WTC11 (cell line): Measurements from ENCODE around the gene RDH16.
"Not testable (repeated sequence)": the region's sequence is repeated elsewhere in the genome, so short reads cannot be mapped to it uniquely, and the experiment has no call there.

ENCODE experiments used
- CBFB ChIP-seq: sonication (generic); formaldehyde crosslinking; IDR thresholded peaks from 2 replicates; pipeline ENCODE4 v1.8.1; 2022; ENCODE audit warnings: mild to moderate bottlenecking, low read depth, missing genetic modification reagents
- CREM ChIP-seq: sonication (generic); formaldehyde crosslinking; IDR thresholded peaks from 2 replicates; pipeline ENCODE4 v1.8.1; 2022; ENCODE audit warnings: mild to moderate bottlenecking, missing genetic modification reagents, moderate library complexity
- TEAD4 ChIP-seq: sonication (generic); formaldehyde crosslinking; IDR thresholded peaks from 2 replicates; pipeline ENCODE4 v1.8.0; 2022; ENCODE audit warnings: mild to moderate bottlenecking, missing genetic modification reagents
- ZNF263 ChIP-seq: sonication (generic); formaldehyde crosslinking; IDR thresholded peaks from 2 replicates; pipeline ENCODE4 v1.8.1; 2022; ENCODE audit warnings: low read depth, mild to moderate bottlenecking, moderate library complexity, missing genetic modification reagents
- ZNF317 ChIP-seq: sonication (generic); formaldehyde crosslinking; IDR thresholded peaks from 2 replicates; pipeline ENCODE4 v1.8.1; 2023; ENCODE audit warnings: low read depth, mild to moderate bottlenecking, moderate library complexity, missing genetic modification reagents, borderline replicate concordance
- TF ChIP-seq, protein P1 (sequence below): fragments of 200-600 bp; IDR thresholded peaks from 2 replicates; pipeline ENCODE4 v1.8.0; 2022; ENCODE audit warnings: antibody characterized with exemption
- TF ChIP-seq, protein P2 (sequence below): sonication (generic); formaldehyde crosslinking; IDR thresholded peaks from 2 replicates; pipeline ENCODE4 v1.8.0; 2022; ENCODE audit warnings: mild to moderate bottlenecking, missing genetic modification reagents
- TF ChIP-seq, protein P3 (sequence below): sonication (generic); formaldehyde crosslinking; IDR thresholded peaks from 2 replicates; pipeline ENCODE4 v1.8.0; 2022; ENCODE audit warnings: mild to moderate bottlenecking, missing genetic modification reagents
- TF ChIP-seq, protein P4 (sequence below): sonication (generic); formaldehyde crosslinking; IDR thresholded peaks from 2 replicates; pipeline ENCODE4 v1.8.1; 2023; ENCODE audit warnings: mild to moderate bottlenecking, moderate library complexity, missing genetic modification reagents
- TF ChIP-seq, protein P5 (sequence below): sonication (generic); formaldehyde crosslinking; IDR thresholded peaks from 2 replicates; pipeline ENCODE4 v1.8.1; 2022; ENCODE audit warnings: low read depth, missing genetic modification reagents, borderline replicate concordance
- TF ChIP-seq, protein P6 (sequence below): sonication (generic); formaldehyde crosslinking; IDR thresholded peaks from 2 replicates; pipeline ENCODE4 v1.8.0; 2023; ENCODE audit warnings: missing genetic modification reagents
- TF ChIP-seq, protein P7 (sequence below): sonication (generic); formaldehyde crosslinking; IDR thresholded peaks from 2 replicates; pipeline ENCODE4 v1.8.0; 2023; ENCODE audit warnings: mild to moderate bottlenecking, missing genetic modification reagents

DNA sequence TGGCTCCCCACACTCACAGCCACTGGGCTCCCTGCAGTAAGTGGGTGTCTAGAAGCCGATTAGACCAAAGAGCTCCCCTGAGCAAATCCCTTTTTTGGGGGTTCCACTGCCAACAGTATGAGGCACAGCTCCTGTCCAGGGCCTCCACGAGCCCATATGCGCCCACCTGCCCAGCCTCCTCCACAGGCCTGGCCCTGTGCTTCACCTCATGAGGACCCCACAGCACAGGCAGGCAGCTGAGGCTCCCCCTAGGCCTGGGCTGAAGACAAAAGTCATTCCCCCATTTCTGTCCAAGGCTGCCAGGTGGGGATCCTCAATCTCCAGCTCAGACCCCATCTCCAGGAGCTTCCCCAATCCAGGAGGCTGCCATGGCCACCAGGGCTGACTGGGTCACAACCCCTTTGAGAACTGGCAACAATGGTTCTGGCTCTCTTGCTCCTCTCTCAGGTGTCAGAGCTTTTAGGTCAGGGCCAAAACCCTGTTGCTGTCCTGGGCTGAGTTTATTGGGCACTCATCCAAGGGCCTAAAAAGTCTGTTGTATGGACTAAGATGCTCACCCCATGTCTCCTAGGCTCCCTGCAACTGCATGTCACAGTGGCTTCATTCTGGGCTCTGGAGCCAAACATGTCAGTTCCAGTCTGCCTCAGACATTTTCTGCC, 25.3 kb upstream of the RDH16 start:
- TF ChIP-seq, protein P1, sequence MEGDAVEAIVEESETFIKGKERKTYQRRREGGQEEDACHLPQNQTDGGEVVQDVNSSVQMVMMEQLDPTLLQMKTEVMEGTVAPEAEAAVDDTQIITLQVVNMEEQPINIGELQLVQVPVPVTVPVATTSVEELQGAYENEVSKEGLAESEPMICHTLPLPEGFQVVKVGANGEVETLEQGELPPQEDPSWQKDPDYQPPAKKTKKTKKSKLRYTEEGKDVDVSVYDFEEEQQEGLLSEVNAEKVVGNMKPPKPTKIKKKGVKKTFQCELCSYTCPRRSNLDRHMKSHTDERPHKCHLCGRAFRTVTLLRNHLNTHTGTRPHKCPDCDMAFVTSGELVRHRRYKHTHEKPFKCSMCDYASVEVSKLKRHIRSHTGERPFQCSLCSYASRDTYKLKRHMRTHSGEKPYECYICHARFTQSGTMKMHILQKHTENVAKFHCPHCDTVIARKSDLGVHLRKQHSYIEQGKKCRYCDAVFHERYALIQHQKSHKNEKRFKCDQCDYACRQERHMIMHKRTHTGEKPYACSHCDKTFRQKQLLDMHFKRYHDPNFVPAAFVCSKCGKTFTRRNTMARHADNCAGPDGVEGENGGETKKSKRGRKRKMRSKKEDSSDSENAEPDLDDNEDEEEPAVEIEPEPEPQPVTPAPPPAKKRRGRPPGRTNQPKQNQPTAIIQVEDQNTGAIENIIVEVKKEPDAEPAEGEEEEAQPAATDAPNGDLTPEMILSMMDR, result not testable (repeated sequence)
- TF ChIP-seq, protein P2, sequence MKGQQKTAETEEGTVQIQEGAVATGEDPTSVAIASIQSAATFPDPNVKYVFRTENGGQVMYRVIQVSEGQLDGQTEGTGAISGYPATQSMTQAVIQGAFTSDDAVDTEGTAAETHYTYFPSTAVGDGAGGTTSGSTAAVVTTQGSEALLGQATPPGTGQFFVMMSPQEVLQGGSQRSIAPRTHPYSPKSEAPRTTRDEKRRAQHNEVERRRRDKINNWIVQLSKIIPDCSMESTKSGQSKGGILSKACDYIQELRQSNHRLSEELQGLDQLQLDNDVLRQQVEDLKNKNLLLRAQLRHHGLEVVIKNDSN, result not testable (repeated sequence)
- TF ChIP-seq, protein P3, sequence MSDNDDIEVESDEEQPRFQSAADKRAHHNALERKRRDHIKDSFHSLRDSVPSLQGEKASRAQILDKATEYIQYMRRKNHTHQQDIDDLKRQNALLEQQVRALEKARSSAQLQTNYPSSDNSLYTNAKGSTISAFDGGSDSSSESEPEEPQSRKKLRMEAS, result not testable (repeated sequence)
- TF ChIP-seq, protein P4, sequence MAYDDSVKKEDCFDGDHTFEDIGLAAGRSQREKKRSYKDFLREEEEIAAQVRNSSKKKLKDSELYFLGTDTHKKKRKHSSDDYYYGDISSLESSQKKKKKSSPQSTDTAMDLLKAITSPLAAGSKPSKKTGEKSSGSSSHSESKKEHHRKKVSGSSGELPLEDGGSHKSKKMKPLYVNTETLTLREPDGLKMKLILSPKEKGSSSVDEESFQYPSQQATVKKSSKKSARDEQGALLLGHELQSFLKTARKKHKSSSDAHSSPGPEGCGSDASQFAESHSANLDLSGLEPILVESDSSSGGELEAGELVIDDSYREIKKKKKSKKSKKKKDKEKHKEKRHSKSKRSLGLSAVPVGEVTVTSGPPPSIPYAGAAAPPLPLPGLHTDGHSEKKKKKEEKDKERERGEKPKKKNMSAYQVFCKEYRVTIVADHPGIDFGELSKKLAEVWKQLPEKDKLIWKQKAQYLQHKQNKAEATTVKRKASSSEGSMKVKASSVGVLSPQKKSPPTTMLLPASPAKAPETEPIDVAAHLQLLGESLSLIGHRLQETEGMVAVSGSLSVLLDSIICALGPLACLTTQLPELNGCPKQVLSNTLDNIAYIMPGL (CRISPR knock-in tag), result not testable (repeated sequence)
- TF ChIP-seq CREM, ZNF317, TEAD4, ZNF263, CBFB (CRISPR knock-in tag): not testable (repeated sequence)
- TF ChIP-seq, protein P5, sequence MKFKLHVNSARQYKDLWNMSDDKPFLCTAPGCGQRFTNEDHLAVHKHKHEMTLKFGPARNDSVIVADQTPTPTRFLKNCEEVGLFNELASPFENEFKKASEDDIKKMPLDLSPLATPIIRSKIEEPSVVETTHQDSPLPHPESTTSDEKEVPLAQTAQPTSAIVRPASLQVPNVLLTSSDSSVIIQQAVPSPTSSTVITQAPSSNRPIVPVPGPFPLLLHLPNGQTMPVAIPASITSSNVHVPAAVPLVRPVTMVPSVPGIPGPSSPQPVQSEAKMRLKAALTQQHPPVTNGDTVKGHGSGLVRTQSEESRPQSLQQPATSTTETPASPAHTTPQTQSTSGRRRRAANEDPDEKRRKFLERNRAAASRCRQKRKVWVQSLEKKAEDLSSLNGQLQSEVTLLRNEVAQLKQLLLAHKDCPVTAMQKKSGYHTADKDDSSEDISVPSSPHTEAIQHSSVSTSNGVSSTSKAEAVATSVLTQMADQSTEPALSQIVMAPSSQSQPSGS, result not testable (repeated sequence)
- TF ChIP-seq, protein P6, sequence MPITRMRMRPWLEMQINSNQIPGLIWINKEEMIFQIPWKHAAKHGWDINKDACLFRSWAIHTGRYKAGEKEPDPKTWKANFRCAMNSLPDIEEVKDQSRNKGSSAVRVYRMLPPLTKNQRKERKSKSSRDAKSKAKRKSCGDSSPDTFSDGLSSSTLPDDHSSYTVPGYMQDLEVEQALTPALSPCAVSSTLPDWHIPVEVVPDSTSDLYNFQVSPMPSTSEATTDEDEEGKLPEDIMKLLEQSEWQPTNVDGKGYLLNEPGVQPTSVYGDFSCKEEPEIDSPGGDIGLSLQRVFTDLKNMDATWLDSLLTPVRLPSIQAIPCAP (CRISPR knock-in tag), result not testable (repeated sequence)
- TF ChIP-seq, protein P7, sequence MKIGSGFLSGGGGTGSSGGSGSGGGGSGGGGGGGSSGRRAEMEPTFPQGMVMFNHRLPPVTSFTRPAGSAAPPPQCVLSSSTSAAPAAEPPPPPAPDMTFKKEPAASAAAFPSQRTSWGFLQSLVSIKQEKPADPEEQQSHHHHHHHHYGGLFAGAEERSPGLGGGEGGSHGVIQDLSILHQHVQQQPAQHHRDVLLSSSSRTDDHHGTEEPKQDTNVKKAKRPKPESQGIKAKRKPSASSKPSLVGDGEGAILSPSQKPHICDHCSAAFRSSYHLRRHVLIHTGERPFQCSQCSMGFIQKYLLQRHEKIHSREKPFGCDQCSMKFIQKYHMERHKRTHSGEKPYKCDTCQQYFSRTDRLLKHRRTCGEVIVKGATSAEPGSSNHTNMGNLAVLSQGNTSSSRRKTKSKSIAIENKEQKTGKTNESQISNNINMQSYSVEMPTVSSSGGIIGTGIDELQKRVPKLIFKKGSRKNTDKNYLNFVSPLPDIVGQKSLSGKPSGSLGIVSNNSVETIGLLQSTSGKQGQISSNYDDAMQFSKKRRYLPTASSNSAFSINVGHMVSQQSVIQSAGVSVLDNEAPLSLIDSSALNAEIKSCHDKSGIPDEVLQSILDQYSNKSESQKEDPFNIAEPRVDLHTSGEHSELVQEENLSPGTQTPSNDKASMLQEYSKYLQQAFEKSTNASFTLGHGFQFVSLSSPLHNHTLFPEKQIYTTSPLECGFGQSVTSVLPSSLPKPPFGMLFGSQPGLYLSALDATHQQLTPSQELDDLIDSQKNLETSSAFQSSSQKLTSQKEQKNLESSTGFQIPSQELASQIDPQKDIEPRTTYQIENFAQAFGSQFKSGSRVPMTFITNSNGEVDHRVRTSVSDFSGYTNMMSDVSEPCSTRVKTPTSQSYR, result not testable (repeated sequence)
